ENCODE measurements around the gene KMT2A. TPM values are rescaled to one million over a fixed set of nuclear protein-coding genes. Genes with fewer than 3 reads are reported as not detected.
A peak's percentile ranks its signal among the peaks of the same experiment; 100 is the strongest.

Gene KMT2A
- total and polyA plus RNA-seq, 4 donors = 7.7 to 127 (median 27.0) TPM

DNA sequence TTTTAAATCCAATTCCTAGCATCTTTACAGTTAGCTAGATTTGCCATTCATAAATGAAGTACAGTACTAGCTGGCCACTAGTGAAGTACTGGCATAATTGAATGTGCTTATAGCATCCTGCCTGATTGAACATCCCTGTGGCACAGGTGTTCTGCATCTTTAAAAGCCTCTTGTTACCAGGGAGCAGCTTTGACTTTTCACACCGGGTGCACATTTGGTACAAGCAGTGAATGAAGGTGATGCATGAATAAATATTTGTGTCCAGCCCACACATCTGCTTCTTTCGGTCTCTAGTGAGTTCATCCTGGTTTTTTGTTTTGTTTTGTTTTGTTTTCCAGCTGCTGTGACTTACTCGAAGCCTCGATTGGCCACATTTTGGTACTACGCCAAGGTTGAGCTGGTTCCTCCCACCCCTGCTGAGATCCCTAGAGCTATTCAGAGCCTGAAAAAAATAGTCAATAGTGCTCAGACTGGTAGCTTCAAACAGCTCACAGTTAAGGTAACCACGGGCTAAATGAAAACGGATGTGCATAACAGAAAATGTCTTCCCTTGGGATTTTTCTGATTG is 29.6 kb upstream of the KMT2A start:
- no peak for TF ChIP-seq CTCF (IDR thresholded peaks at IDR 0.05; ENCODE audit: control extremely low read depth, extremely low read depth)
- WGBS, 2 donors = 74 to 76% methylated on average over 7 of the region's 7 CpGs
- H3K9ac ChIP-seq (ENCODE audit: insufficient read depth in 1 of 2, low read length in 2 of 2) = no peak overlapping the region
- no peaks in the 10 kb centered on the region for H3K27me3 ChIP-seq (ENCODE audit: control insufficient read depth in 3 of 3, insufficient read depth in 3 of 3, low read length in 2 of 3)
- DNase-seq (peak in 2 of 3 donors; percentile 26 to 33), ATAC-seq (ENCODE audit: insufficient read depth, low FRiP score) (no peak)
- H3K9me3 ChIP-seq (ENCODE audit: control insufficient read depth in 4 of 4, insufficient read depth in 3 of 4, low read length in 3 of 4) = no peaks in the 10 kb centered on the region
- peaks cover 0 to 13% (median 8%) of the 10 kb centered on the region in 5 donors for H3K4me1 ChIP-seq (ENCODE audit: control insufficient read depth in 5 of 5, insufficient read depth in 5 of 5, low read length in 5 of 5)
- H3K27ac ChIP-seq (ENCODE audit: low read depth in 1 of 2, low read length in 1 of 2) = no peak overlapping the region
- no peak overlapping the region for H3K4me3 ChIP-seq
- H3K36me3 ChIP-seq (ENCODE audit: control insufficient read depth in 4 of 4, insufficient read depth in 4 of 4, low read length in 4 of 4) = peaks cover 5 to 10% (median 7%) of the 10 kb centered on the region in 4 donors

DNA sequence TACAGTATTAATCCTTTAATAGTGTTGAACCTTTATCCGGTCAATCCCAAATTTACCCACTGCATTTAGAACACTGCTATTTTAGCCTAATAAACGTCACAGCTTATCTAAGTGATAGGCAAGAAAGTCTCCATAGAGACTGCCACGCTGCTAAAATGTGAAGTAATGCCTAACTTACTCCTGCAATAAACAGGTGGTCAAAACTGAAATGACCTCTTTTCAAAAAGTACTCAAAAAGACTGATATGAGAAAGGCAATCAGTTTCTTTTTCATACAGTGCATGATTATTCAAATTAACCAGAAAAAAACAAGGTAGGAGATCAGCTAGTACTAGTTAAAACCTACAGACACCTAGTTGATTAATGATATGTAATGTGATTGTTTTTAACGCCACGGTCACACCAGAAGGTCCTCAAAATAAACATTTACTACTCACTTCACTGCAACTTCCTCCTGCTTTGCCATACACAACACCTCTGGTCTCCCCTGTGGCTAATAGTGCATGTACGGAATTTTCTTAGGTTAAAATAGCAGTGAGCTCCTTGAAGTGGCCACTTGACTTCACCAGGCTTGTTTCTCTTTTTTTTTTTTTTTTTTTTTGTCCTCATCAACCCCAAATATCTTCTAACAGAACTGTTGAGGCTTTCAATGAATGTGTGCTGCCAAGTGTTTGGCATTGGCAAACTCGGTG is 26.1 kb upstream of the KMT2A start:
- Histone ChIP-seq H3K36me3 (ENCODE audit: control insufficient read depth in 4 of 4, insufficient read depth in 4 of 4, low read length in 4 of 4) (peaks cover 7 to 13% (median 9%) of the 10 kb centered on the region in 4 donors), H3K27me3 (ENCODE audit: control insufficient read depth in 3 of 3, insufficient read depth in 3 of 3, low read length in 2 of 3) (no peaks in the 10 kb centered on the region), H3K9me3 (ENCODE audit: control insufficient read depth in 4 of 4, insufficient read depth in 3 of 4, low read length in 3 of 4) (no peaks in the 10 kb centered on the region), H3K4me3 (no peak overlapping the region), H3K9ac (ENCODE audit: insufficient read depth in 1 of 2, low read length in 2 of 2) (no peak overlapping the region), H3K27ac (ENCODE audit: low read depth in 1 of 2, low read length in 1 of 2) (no peak overlapping the region), H3K4me1 (ENCODE audit: control insufficient read depth in 5 of 5, insufficient read depth in 5 of 5, low read length in 5 of 5) (peaks cover 0 to 5% (median 0%) of the 10 kb centered on the region in 5 donors)
- no peak for TF ChIP-seq CTCF (IDR thresholded peaks at IDR 0.05; ENCODE audit: control extremely low read depth, extremely low read depth)
- ATAC-seq (ENCODE audit: insufficient read depth, low FRiP score) (no peak), DNase-seq (no peak)
- WGBS, 2 donors = 67 to 82% methylated on average over 7 of the region's 7 CpGs

GRCh38 chr11:118411530-118411929 is 24.8 kb upstream of the KMT2A start:
- WGBS, 2 donors = 83 to 94% methylated on average over 4 of the region's 4 CpGs
- H3K9ac ChIP-seq (ENCODE audit: insufficient read depth in 1 of 2, low read length in 2 of 2) = no peak overlapping the region
- DNase-seq (no peak), ATAC-seq (ENCODE audit: insufficient read depth, low FRiP score) (no peak)
- H3K27me3 ChIP-seq (ENCODE audit: control insufficient read depth in 3 of 3, insufficient read depth in 3 of 3, low read length in 2 of 3) = no peaks in the 10 kb centered on the region
- H3K36me3 ChIP-seq (ENCODE audit: control insufficient read depth in 4 of 4, insufficient read depth in 4 of 4, low read length in 4 of 4) = peaks cover 2 to 12% (median 7%) of the 10 kb centered on the region in 4 donors
- H3K4me1 ChIP-seq (ENCODE audit: control insufficient read depth in 5 of 5, insufficient read depth in 5 of 5, low read length in 5 of 5) = peaks cover 0 to 5% (median 0%) of the 10 kb centered on the region in 5 donors
- no peak overlapping the region for H3K27ac ChIP-seq (ENCODE audit: low read depth in 1 of 2, low read length in 1 of 2)
- H3K4me3 ChIP-seq = no peak overlapping the region
- no peak for TF ChIP-seq CTCF (IDR thresholded peaks at IDR 0.05; ENCODE audit: control extremely low read depth, extremely low read depth)
- no peaks in the 10 kb centered on the region for H3K9me3 ChIP-seq (ENCODE audit: control insufficient read depth in 4 of 4, insufficient read depth in 3 of 4, low read length in 3 of 4)
